HTERT RPE-1 (cell line): Measurements from ENCODE around the gene UBA3.

ENCODE experiments used
- in situ Hi-C: fragments of 300-500 bp; cut with MboI; formaldehyde crosslinking; loops from 4 replicates; pipeline ENCODE4 v1.14.3; 2020; ENCODE audit warnings: low sequenced_read_pairs

Gene UBA3

GRCh38 chr3:69102384-69102783, 22.2 kb upstream of the UBA3 start:
- in situ Hi-C loops: no loop called here

- in situ Hi-C loops: no loop called here
Measured at GRCh38 chr3:69099576-69099975, 19.4 kb upstream of the UBA3 start.

GRCh38 chr3:69097407-69098086, 17.4 kb upstream of the UBA3 start:
- in situ Hi-C loops: no loop called here

- in situ Hi-C loops: no loop called here
Measured at GRCh38 chr3:69096299-69096698, 16.1 kb upstream of the UBA3 start.

- in situ Hi-C loops: no loop called here
Measured at GRCh38 chr3:69095636-69096035, 15.5 kb upstream of the UBA3 start.

GRCh38 chr3:69094467-69095205, 14.5 kb upstream of the UBA3 start:
- in situ Hi-C loops: no loop called here

- in situ Hi-C loops: no loop called here
Measured at GRCh38 chr3:69092030-69092516, 11.9 kb upstream of the UBA3 start.

GRCh38 chr3:69091389-69092029, 11.3 kb upstream of the UBA3 start:
- in situ Hi-C loops: no loop called here

- in situ Hi-C loops: no loop called here
Measured at GRCh38 chr3:69090021-69090420, 9.9 kb upstream of the UBA3 start.

- in situ Hi-C loops: no loop called here
Measured at GRCh38 chr3:69088063-69088462, 7.9 kb upstream of the UBA3 start.

- in situ Hi-C loops: no loop called here
Measured at GRCh38 chr3:69087030-69087791, 7.0 kb upstream of the UBA3 start.

GRCh38 chr3:69085833-69086722, 5.9 kb upstream of the UBA3 start:
- in situ Hi-C loops: no loop called here

- in situ Hi-C loops: no loop called here
Measured at GRCh38 chr3:69085168-69085832, 5.1 kb upstream of the UBA3 start.

- in situ Hi-C loops: no loop called here
Measured at GRCh38 chr3:69084326-69085167, 4.4 kb upstream of the UBA3 start, which contains the start of gene ARL6IP5. ARL6IP5 (plus strand) TSS chr3:69084937; CDS start chr3:69085048, 111 bp downstream.

GRCh38 chr3:69082805-69083204, 2.6 kb upstream of the UBA3 start:
- in situ Hi-C loops: no loop called here

- in situ Hi-C loops: no loop called here
Measured at GRCh38 chr3:69082361-69082760, 2.2 kb upstream of the UBA3 start.

- in situ Hi-C loops: no loop called here
Measured at GRCh38 chr3:69081583-69082262, 1.6 kb upstream of the UBA3 start.
